ENCODE measurements around the gene CTSV. TPM values are rescaled to one million over a fixed set of nuclear protein-coding genes. Genes with fewer than 3 reads are reported as not detected.

The CTSV gene
- total RNA-seq, 1 experiment from 2014 or later, result 127 TPM

DNA sequence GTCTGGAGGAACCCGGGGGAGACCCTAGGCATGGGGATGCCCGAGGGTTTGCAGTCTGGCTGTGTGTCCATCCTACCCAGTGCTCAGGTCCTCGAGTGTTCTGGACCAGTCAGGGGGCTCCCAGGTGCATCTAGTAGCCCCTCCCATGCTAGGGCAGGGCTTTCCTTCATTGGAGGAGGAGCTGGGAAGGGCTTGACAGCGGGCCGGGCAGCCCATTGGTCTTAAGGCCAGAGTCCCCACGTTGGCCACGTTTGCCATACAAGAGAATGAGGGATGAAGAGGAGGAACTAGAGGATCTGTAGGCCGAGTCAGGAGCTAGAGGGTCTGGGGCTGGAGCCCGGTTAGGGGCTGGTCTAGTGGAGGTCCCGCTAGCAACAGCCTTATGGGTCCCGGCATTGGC, 37.3 kb upstream of the CTSV start:
- Mint-ChIP-seq H3K4me1 (ENCODE audit: low read depth, unreplicated experiment) (peaks cover 22% of the 10 kb centered on the region), H3K4me3 (ENCODE audit: unreplicated experiment) (no peak overlapping the region), H3K27me3 (ENCODE audit: insufficient read depth, unreplicated experiment) (no peaks in the 10 kb centered on the region), H3K36me3 (ENCODE audit: insufficient read depth, unreplicated experiment) (no peaks in the 10 kb centered on the region), H3K9me3 (ENCODE audit: unreplicated experiment) (no peaks in the 10 kb centered on the region), H3K27ac (ENCODE audit: unreplicated experiment) (no peak overlapping the region)
- POLR2A ChIA-PET, result no interaction called here
- H3K4me3 ChIP-seq (ENCODE audit: low read depth, low read length), result no peak overlapping the region
- BruUV-seq (replicated peaks), result no TSS peak
- TF ChIP-seq, protein P1, sequence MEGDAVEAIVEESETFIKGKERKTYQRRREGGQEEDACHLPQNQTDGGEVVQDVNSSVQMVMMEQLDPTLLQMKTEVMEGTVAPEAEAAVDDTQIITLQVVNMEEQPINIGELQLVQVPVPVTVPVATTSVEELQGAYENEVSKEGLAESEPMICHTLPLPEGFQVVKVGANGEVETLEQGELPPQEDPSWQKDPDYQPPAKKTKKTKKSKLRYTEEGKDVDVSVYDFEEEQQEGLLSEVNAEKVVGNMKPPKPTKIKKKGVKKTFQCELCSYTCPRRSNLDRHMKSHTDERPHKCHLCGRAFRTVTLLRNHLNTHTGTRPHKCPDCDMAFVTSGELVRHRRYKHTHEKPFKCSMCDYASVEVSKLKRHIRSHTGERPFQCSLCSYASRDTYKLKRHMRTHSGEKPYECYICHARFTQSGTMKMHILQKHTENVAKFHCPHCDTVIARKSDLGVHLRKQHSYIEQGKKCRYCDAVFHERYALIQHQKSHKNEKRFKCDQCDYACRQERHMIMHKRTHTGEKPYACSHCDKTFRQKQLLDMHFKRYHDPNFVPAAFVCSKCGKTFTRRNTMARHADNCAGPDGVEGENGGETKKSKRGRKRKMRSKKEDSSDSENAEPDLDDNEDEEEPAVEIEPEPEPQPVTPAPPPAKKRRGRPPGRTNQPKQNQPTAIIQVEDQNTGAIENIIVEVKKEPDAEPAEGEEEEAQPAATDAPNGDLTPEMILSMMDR (IDR thresholded peaks at IDR 0.05; ENCODE audit: insufficient read depth in 1 of 2, low read depth in 1 of 2, low read length in 1 of 2, severe bottlenecking in 1 of 2, unreplicated experiment in 1 of 2), result no peak
- intact Hi-C loops (cut with micrococcal nuclease; ENCODE audit: unreplicated experiment), result no loop called here
- H3K4me1 ChIP-seq, result peaks cover 14% of the 10 kb centered on the region
- H3K9me3 ChIP-seq, result no peaks in the 10 kb centered on the region
- H3K36me3 ChIP-seq (ENCODE audit: control insufficient read depth, insufficient read depth, low read length), result no peaks in the 10 kb centered on the region
- CTCF ChIA-PET, result no interaction called here
- no peaks in the 10 kb centered on the region for H3K27me3 ChIP-seq (replicated peaks; ENCODE audit: control insufficient read depth, insufficient read depth, low read length)
- no peak for DNase-seq

DNA sequence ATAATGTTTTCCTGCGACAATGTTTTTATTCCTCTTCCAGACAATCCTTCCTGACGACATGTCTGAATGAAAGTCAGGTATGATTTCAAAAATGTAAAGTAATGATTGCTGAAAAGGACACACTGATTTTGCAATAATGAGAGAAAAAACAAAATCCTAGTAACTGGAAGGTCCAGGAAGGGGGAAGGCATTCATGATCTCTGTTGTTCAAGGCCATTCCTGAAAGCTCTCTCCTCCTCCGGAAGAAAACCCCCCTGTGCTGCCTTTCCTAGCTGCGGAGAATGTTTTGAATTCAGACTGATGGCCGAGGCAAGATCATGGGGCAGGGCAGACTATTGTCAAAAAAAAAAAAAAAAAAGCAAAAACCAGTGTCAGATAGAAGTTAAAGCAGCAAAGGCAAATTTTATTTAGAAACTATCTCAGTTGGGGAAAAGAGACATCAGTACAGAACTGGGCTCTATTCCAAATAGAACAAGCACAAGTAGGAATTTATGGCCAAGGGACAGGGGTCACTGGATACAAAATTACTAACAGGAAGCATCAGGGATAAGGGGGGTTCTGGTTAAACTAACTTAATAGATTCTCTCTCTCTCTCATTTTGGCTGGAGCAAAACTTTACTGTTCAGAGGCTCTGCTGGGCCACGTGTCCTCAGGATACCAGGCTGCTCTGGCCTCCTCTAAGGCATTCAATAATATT, 36.5 kb upstream of the CTSV start:
- intact Hi-C loops (cut with micrococcal nuclease; ENCODE audit: unreplicated experiment), result no loop called here
- TF ChIP-seq, protein P1 (IDR thresholded peaks at IDR 0.05; ENCODE audit: insufficient read depth in 1 of 2, low read depth in 1 of 2, low read length in 1 of 2, severe bottlenecking in 1 of 2, unreplicated experiment in 1 of 2), result no peak
- no peaks in the 10 kb centered on the region for H3K9me3 ChIP-seq
- BruUV-seq (replicated peaks), result no TSS peak
- Mint-ChIP-seq H3K36me3 (ENCODE audit: insufficient read depth, unreplicated experiment) (no peaks in the 10 kb centered on the region), H3K27ac (ENCODE audit: unreplicated experiment) (no peak overlapping the region), H3K27me3 (ENCODE audit: insufficient read depth, unreplicated experiment) (no peaks in the 10 kb centered on the region), H3K4me3 (ENCODE audit: unreplicated experiment) (no peak overlapping the region), H3K4me1 (ENCODE audit: low read depth, unreplicated experiment) (peaks cover 22% of the 10 kb centered on the region), H3K9me3 (ENCODE audit: unreplicated experiment) (no peaks in the 10 kb centered on the region)
- no peaks in the 10 kb centered on the region for H3K27me3 ChIP-seq (replicated peaks; ENCODE audit: control insufficient read depth, insufficient read depth, low read length)
- POLR2A ChIA-PET, result no interaction called here
- peaks cover 14% of the 10 kb centered on the region for H3K4me1 ChIP-seq
- no peaks in the 10 kb centered on the region for H3K36me3 ChIP-seq (ENCODE audit: control insufficient read depth, insufficient read depth, low read length)
- no peak for DNase-seq
- no peak overlapping the region for H3K4me3 ChIP-seq (ENCODE audit: low read depth, low read length)
- CTCF ChIA-PET, result no interaction called here

GRCh38 chr9:97073506-97073905, 34.6 kb upstream of the CTSV start:
- DNase-seq, result no peak
- peaks cover 14% of the 10 kb centered on the region for H3K4me1 ChIP-seq
- no peaks in the 10 kb centered on the region for H3K36me3 Mint-ChIP-seq (ENCODE audit: insufficient read depth, unreplicated experiment)
- TF ChIP-seq, protein P1 (IDR thresholded peaks at IDR 0.05; ENCODE audit: insufficient read depth in 1 of 2, low read depth in 1 of 2, low read length in 1 of 2, severe bottlenecking in 1 of 2, unreplicated experiment in 1 of 2), result no peak
- peaks cover 22% of the 10 kb centered on the region for H3K4me1 Mint-ChIP-seq (ENCODE audit: low read depth, unreplicated experiment)
- no TSS peak for BruUV-seq (replicated peaks)
- no peaks in the 10 kb centered on the region for H3K9me3 ChIP-seq
- H3K27ac Mint-ChIP-seq (ENCODE audit: unreplicated experiment), result no peak overlapping the region
- H3K4me3 ChIP-seq (ENCODE audit: low read depth, low read length), result no peak overlapping the region
- no peaks in the 10 kb centered on the region for H3K36me3 ChIP-seq (ENCODE audit: control insufficient read depth, insufficient read depth, low read length)
- intact Hi-C loops (cut with micrococcal nuclease; ENCODE audit: unreplicated experiment), result no loop called here
- CTCF ChIA-PET, result no interaction called here
- POLR2A ChIA-PET, result no interaction called here
- no peaks in the 10 kb centered on the region for H3K27me3 ChIP-seq (replicated peaks; ENCODE audit: control insufficient read depth, insufficient read depth, low read length)
- no peak overlapping the region for H3K4me3 Mint-ChIP-seq (ENCODE audit: unreplicated experiment)
- no peaks in the 10 kb centered on the region for H3K9me3 Mint-ChIP-seq (ENCODE audit: unreplicated experiment)
- no peaks in the 10 kb centered on the region for H3K27me3 Mint-ChIP-seq (ENCODE audit: insufficient read depth, unreplicated experiment)

Measured in Caco-2 (cell line).